Measurements from ENCODE around the gene CUX1.

DNA sequence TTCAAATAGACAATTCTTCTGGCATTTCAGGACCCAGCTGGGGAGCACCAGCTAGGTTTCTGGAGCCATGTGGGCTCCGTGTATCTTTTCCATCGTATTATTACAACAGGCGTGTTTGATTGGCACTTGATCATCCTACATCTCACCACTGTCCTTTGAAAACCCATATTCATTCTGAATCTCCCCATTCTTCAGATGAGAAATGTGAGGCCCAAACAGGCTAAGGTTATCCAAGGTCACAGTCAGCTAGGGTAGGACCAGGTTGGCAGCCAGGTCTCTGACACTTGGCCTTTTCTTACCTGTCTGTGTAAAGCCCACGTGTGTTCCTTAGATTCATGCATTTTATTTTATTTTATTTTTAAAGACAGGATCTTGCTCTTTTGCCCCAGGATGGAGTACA, 366.9 kb downstream of the CUX1 start:
- TF ChIP-seq, protein P1, sequence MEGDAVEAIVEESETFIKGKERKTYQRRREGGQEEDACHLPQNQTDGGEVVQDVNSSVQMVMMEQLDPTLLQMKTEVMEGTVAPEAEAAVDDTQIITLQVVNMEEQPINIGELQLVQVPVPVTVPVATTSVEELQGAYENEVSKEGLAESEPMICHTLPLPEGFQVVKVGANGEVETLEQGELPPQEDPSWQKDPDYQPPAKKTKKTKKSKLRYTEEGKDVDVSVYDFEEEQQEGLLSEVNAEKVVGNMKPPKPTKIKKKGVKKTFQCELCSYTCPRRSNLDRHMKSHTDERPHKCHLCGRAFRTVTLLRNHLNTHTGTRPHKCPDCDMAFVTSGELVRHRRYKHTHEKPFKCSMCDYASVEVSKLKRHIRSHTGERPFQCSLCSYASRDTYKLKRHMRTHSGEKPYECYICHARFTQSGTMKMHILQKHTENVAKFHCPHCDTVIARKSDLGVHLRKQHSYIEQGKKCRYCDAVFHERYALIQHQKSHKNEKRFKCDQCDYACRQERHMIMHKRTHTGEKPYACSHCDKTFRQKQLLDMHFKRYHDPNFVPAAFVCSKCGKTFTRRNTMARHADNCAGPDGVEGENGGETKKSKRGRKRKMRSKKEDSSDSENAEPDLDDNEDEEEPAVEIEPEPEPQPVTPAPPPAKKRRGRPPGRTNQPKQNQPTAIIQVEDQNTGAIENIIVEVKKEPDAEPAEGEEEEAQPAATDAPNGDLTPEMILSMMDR (CRISPR knock-in tag; IDR thresholded peaks at IDR 0.05) = no peak
- TF ChIP-seq RFX5 (IDR thresholded peaks at IDR 0.05; ENCODE audit: low read depth, low read length) = no peak
- TF ChIP-seq POLR2A (IDR thresholded peaks at IDR 0.05; ENCODE audit: insufficient read depth in 1 of 2, low read depth in 2 of 2, low read length in 2 of 2) = no peak
- TF ChIP-seq JDP2 (CRISPR knock-in tag; IDR thresholded peaks at IDR 0.05; ENCODE audit: borderline replicate concordance) = no peak
- no peak for TF ChIP-seq SMAD1 (CRISPR knock-in tag; IDR thresholded peaks at IDR 0.05; ENCODE audit: borderline replicate concordance, low read depth)
